Skeletal muscle cell (primary cell): ENCODE results near the gene NFIB.

Source experiments
- DNase-seq: peaks from one replicate; pipeline ENCODE4 v3.0.0-alpha.2; 2010; ENCODE audit warnings: low read depth
- H3K4me3 ChIP-seq: 2 replicates; pipeline ENCODE4 v1.5.1; 2011; ENCODE audit warnings: low read depth, mild to moderate bottlenecking, control low read depth, low read length, moderate library complexity

Gene NFIB

GRCh38 chr9:14147738-14148137 is 166.2 kb downstream of the NFIB start:
- H3K4me3 ChIP-seq = no peak overlapping the region

GRCh38 chr9:14146201-14146874 is 167.6 kb downstream of the NFIB start:
- H3K4me3 ChIP-seq = no peak overlapping the region
- DNase-seq = no peak

More at GRCh38 chr9:14147738-14148137, 166.2 kb downstream of the NFIB start:
- DNase-seq = no peak

- DNase-seq = no peak
- no peak overlapping the region for H3K4me3 ChIP-seq
Observed at GRCh38 chr9:14144215-14144614, 169.7 kb downstream of the NFIB start.

- DNase-seq = no peak
- H3K4me3 ChIP-seq = no peak overlapping the region
Observed at GRCh38 chr9:14141699-14142098, 172.2 kb downstream of the NFIB start.

- H3K4me3 ChIP-seq = no peak overlapping the region
- DNase-seq = no peak
Observed at GRCh38 chr9:14140096-14140697, 173.7 kb downstream of the NFIB start.

GRCh38 chr9:14139287-14139686 is 174.7 kb downstream of the NFIB start:
- no peak for DNase-seq
- H3K4me3 ChIP-seq = no peak overlapping the region

- no peak for DNase-seq
- no peak overlapping the region for H3K4me3 ChIP-seq
Observed at GRCh38 chr9:14136646-14137370, 177.1 kb downstream of the NFIB start.

- no peak overlapping the region for H3K4me3 ChIP-seq
- no peak for DNase-seq
Observed at GRCh38 chr9:14136047-14136635, 177.8 kb downstream of the NFIB start.

GRCh38 chr9:14135421-14135820 is 178.5 kb downstream of the NFIB start:
- no peak for DNase-seq
- no peak overlapping the region for H3K4me3 ChIP-seq

GRCh38 chr9:14133394-14133793 is 180.5 kb downstream of the NFIB start:
- DNase-seq = no peak
- no peak overlapping the region for H3K4me3 ChIP-seq

- H3K4me3 ChIP-seq = no peak overlapping the region
- no peak for DNase-seq
Observed at GRCh38 chr9:14132775-14133174, 181.2 kb downstream of the NFIB start.

GRCh38 chr9:14131356-14132088 is 182.4 kb downstream of the NFIB start:
- no peak for DNase-seq
- no peak overlapping the region for H3K4me3 ChIP-seq

- H3K4me3 ChIP-seq = no peak overlapping the region
- peak; percentile 20 for DNase-seq
Observed at GRCh38 chr9:14127656-14128055, 186.3 kb downstream of the NFIB start.

GRCh38 chr9:14119694-14120514 is 194.0 kb downstream of the NFIB start:
- H3K4me3 ChIP-seq = no peak overlapping the region
- peak; percentile 35 for DNase-seq

GRCh38 chr9:14112226-14112625 is 201.7 kb downstream of the NFIB start:
- no peak overlapping the region for H3K4me3 ChIP-seq
- DNase-seq = no peak

- no peak for DNase-seq
Observed at GRCh38 chr9:14111696-14112095, 202.2 kb downstream of the NFIB start.

GRCh38 chr9:14107977-14108376 is 206.0 kb downstream of the NFIB start:
- no peak for DNase-seq
- H3K4me3 ChIP-seq = no peak overlapping the region

More at GRCh38 chr9:14111696-14112095, 202.2 kb downstream of the NFIB start:
- no peak overlapping the region for H3K4me3 ChIP-seq

- no peak for DNase-seq
- H3K4me3 ChIP-seq = no peak overlapping the region
Observed at GRCh38 chr9:14107495-14107894, 206.4 kb downstream of the NFIB start.

GRCh38 chr9:14106699-14107098 is 207.2 kb downstream of the NFIB start:
- H3K4me3 ChIP-seq = no peak overlapping the region
- DNase-seq = no peak
